ENCODE results near the gene PDAP1. TPM values are rescaled to one million over a fixed set of nuclear protein-coding genes. Genes with fewer than 3 reads are reported as not detected.
A peak's percentile ranks its signal among the peaks of the same experiment; 100 is the strongest.

The PDAP1 gene
- total and polyA plus RNA-seq, 2 of the 13 experiments (the other 11 are each of a cell fraction or from before 2014, with no cell fraction given), result 13.0 to 100 TPM

- H4K20me1 ChIP-seq (ENCODE audit: insufficient read depth, low read length), result no peaks in the 10 kb centered on the region
- H3K4me1 ChIP-seq (ENCODE audit: insufficient read depth, low read length), result 0 out of 2 replicates have a peak, but pooled peaks cover 8% of the 10 kb centered on the region
- intact Hi-C loops (cut with micrococcal nuclease; ENCODE audit: unreplicated experiment) (loop anchor here (1.0 kb wide), 1 partner anchor 22 kb away; no protein-coding TSS in a partner anchor), in situ Hi-C loops (cut with HindIII; ENCODE audit: extremely low pct_ligation_motif_present, low pct_unique_long_range_greater_than_20kb) (no loop called here)
- no peak for FAIRE-seq
- BruUV-seq (replicated peaks), result no TSS peak
- H3K36me3 ChIP-seq (replicated peaks in 1 of 2; ENCODE audit: control insufficient read depth in 1 of 2, insufficient read depth in 2 of 2, low read length in 2 of 2), result peaks cover 10 to 44% of the 10 kb centered on the region in 2 experiments
- no peak overlapping the region for H2AFZ ChIP-seq (ENCODE audit: low read length)
- ChIA-PET POLR2A (no interaction called here), CTCF (ENCODE audit: low intra/inter-chr PET ratio, low total read pairs) (interaction anchor here (1.6 to 1.7 kb wide), 2 partner anchors 21 to 50 kb away, joined by 14 to 18 read pairs; no protein-coding TSS in a partner anchor)
- ATAC-seq, result peak; percentile 95
- no peak overlapping the region for H3K4me2 ChIP-seq (ENCODE audit: low read depth, low read length)
- no peak overlapping the region for H3K9ac ChIP-seq (ENCODE audit: insufficient read depth, low read depth, low read length)
- H3K27me3 ChIP-seq (ENCODE audit: control insufficient read depth in 1 of 2, insufficient read depth in 2 of 2, low read length in 2 of 2), result no peaks in the 10 kb centered on the region
- H3K27ac ChIP-seq (ENCODE audit: extremely low read length, insufficient read depth, low read length), result no peak overlapping the region
- H3K9me3 ChIP-seq (ENCODE audit: low read length), result no peaks in the 10 kb centered on the region
- peak; percentile 22 for DNase-seq (ENCODE audit: low spot score)
- no peaks in the 10 kb centered on the region for H3K79me2 ChIP-seq (ENCODE audit: insufficient read depth, low read length)
- no peak overlapping the region for H3K4me3 ChIP-seq (replicated peaks in 1 of 3; ENCODE audit: insufficient read depth in 1 of 3, low read depth in 2 of 3, low read length in 3 of 3)
- WGBS (ENCODE audit: low lambda C conversion rate), result 84% methylated on average over 17 of the region's 17 CpGs
- TF ChIP-seq ZNF773 (CRISPR knock-in tag; IDR thresholded peaks at IDR 0.05; ENCODE audit: borderline replicate concordance) (no peak), GATA4 (IDR thresholded peaks at IDR 0.05; ENCODE audit: borderline replicate concordance, low read depth) (no peak), NCOA2 (CRISPR knock-in tag; IDR thresholded peaks at IDR 0.05) (no peak), XRCC5 (optimal IDR thresholded peaks at IDR 0.05; ENCODE audit: low read length) (peak; percentile 65), CTCF (CRISPR knock-in tag; IDR thresholded peaks at IDR 0.05) (peak; percentile 86), MTA1 (CRISPR knock-in tag; IDR thresholded peaks at IDR 0.05; ENCODE audit: borderline replicate concordance) (no peak), PHB2 (IDR thresholded peaks at IDR 0.05; ENCODE audit: partially characterized antibody) (no peak), TARDBP (CRISPR knock-in tag; IDR thresholded peaks at IDR 0.05) (no peak), ZNF546 (CRISPR knock-in tag; conservative IDR thresholded peaks at IDR 0.05) (no peak), SIN3B (IDR thresholded peaks at IDR 0.05; ENCODE audit: low read length) (no peak)
- TF ChIP-seq, protein P1, sequence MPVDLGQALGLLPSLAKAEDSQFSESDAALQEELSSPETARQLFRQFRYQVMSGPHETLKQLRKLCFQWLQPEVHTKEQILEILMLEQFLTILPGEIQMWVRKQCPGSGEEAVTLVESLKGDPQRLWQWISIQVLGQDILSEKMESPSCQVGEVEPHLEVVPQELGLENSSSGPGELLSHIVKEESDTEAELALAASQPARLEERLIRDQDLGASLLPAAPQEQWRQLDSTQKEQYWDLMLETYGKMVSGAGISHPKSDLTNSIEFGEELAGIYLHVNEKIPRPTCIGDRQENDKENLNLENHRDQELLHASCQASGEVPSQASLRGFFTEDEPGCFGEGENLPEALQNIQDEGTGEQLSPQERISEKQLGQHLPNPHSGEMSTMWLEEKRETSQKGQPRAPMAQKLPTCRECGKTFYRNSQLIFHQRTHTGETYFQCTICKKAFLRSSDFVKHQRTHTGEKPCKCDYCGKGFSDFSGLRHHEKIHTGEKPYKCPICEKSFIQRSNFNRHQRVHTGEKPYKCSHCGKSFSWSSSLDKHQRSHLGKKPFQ (CRISPR knock-in tag; IDR thresholded peaks at IDR 0.05; ENCODE audit: insufficient replicate concordance), result no peak
- TF ChIP-seq, protein P2, sequence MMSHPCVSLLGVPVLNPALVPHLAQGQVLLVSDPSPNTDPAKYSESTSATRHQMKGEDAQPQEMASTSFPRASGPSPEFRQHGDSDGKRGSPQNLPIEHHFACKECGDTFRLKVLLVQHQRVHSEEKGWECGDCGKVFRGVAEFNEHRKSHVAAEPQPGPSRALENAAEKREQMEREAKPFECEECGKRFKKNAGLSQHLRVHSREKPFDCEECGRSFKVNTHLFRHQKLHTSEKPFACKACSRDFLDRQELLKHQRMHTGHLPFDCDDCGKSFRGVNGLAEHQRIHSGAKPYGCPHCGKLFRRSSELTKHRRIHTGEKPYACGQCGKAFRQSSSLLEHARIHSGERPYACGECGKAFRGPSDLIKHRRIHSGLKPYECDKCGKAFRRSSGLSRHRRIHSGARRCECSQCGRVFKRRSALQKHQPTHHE (CRISPR knock-in tag; IDR thresholded peaks at IDR 0.05; ENCODE audit: borderline replicate concordance), result no peak
- TF ChIP-seq, protein P3, sequence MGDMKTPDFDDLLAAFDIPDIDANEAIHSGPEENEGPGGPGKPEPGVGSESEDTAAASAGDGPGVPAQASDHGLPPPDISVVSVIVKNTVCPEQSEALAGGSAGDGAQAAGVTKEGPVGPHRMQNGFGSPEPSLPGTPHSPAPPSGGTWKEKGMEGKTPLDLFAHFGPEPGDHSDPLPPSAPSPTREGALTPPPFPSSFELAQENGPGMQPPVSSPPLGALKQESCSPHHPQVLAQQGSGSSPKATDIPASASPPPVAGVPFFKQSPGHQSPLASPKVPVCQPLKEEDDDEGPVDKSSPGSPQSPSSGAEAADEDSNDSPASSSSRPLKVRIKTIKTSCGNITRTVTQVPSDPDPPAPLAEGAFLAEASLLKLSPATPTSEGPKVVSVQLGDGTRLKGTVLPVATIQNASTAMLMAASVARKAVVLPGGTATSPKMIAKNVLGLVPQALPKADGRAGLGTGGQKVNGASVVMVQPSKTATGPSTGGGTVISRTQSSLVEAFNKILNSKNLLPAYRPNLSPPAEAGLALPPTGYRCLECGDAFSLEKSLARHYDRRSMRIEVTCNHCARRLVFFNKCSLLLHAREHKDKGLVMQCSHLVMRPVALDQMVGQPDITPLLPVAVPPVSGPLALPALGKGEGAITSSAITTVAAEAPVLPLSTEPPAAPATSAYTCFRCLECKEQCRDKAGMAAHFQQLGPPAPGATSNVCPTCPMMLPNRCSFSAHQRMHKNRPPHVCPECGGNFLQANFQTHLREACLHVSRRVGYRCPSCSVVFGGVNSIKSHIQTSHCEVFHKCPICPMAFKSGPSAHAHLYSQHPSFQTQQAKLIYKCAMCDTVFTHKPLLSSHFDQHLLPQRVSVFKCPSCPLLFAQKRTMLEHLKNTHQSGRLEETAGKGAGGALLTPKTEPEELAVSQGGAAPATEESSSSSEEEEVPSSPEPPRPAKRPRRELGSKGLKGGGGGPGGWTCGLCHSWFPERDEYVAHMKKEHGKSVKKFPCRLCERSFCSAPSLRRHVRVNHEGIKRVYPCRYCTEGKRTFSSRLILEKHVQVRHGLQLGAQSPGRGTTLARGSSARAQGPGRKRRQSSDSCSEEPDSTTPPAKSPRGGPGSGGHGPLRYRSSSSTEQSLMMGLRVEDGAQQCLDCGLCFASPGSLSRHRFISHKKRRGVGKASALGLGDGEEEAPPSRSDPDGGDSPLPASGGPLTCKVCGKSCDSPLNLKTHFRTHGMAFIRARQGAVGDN (CRISPR knock-in tag; IDR thresholded peaks at IDR 0.05), result peak; percentile 37
Observed at GRCh38 chr7:99365318-99366141, 42.9 kb downstream of the PDAP1 start.
